Gastrocnemius medialis (tissue), 4 donors: ENCODE results near the gene FGF13. TPM values are rescaled to one million over a fixed set of nuclear protein-coding genes. Genes with fewer than 3 reads are reported as not detected.

ENCODE experiments used
- ATAC-seq, 2 donors: fragments of 150-250 bp; one replicate each; pipeline ENCODE4 v1.9.1; 2016
- DNase-seq, 2 donors: peaks; one replicate each; pipeline ENCODE4 v3.0.0-alpha.2; 2019
- H3K27ac ChIP-seq, 4 donors: fragments of 200-600 bp; sonication (generic); 1 replicate in 1 of 4; 2 replicates in 3 of 4; pipeline ENCODE4 v1.5.1; 2016 to 2018; ENCODE audit warnings: mild to moderate bottlenecking in 2 of 4, moderate library complexity in 1 of 4
- H3K27me3 ChIP-seq, 3 donors: fragments of 200-600 bp; sonication (generic) in 2 of 3; 1 replicate in 1 of 3; 2 replicates in 2 of 3; pipeline versions ENCODE4 v1.5.1 to v1.6.0; 2016 to 2019; ENCODE audit warnings: mild to moderate bottlenecking in 1 of 3, moderate library complexity in 1 of 3
- H3K36me3 ChIP-seq, 2 donors: fragments of 200-600 bp; sonication (generic) in 1 of 2; one replicate each; pipeline ENCODE4 v1.5.1; 2017 to 2018
- H3K4me1 ChIP-seq, 2 donors: fragments of 200-600 bp; sonication (generic) in 1 of 2; one replicate each; pipeline ENCODE4 v1.5.1; 2016 to 2017; ENCODE audit warnings: mild to moderate bottlenecking in 2 of 2
- H3K4me3 ChIP-seq, 4 donors: fragments of 200-600 bp; sonication (generic) in 3 of 4; 1 replicate in 1 of 4; 2 replicates in 3 of 4; pipeline ENCODE4 v1.5.1; 2016 to 2019; ENCODE audit warnings: mild to moderate bottlenecking in 2 of 4
- H3K9me3 ChIP-seq, 3 donors: fragments of 200-600 bp; sonication (generic) in 2 of 3; 1 replicate in 1 of 3; 2 replicates in 2 of 3; pipeline ENCODE4 v1.5.1; 2016 to 2019
- CTCF ChIP-seq, 5 experiments: fragments of 450-650 bp in 3 of 5; fragments of 200-600 bp in 2 of 5; sonication (generic) in 2 of 5; IDR thresholded peaks in 4 of 5; conservative IDR thresholded peaks in 1 of 5; 1 replicate in 4 of 5; 2 replicates in 1 of 5; pipeline ENCODE4 v1.5.1; 2016 to 2019; ENCODE audit warnings: antibody characterized with exemption in 5 of 5, mild to moderate bottlenecking in 3 of 5, moderate library complexity in 3 of 5
- POLR2A ChIP-seq, 2 donors: fragments of 450-650 bp; IDR thresholded peaks; one replicate each; pipeline ENCODE4 v1.6.1; 2017; ENCODE audit warnings: antibody characterized with exemption in 2 of 2, mild to moderate bottlenecking in 2 of 2, moderate library complexity in 2 of 2
- in situ Hi-C, 4 donors: fragments of 200-750 bp; cut with MboI; loops; one replicate each; pipeline versions ENCODE4 v1.15.0 to v1.8.0; 2017; ENCODE audit warnings: low sequenced_read_pairs in 4 of 4
- intact Hi-C: fragments of 100-400 bp; cut with DNase I; formaldehyde crosslinking; loops from one replicate; pipeline ENCODE4 v1.15.1; 2023; ENCODE audit warnings: low total_unique reads
- total RNA-seq, 4 donors: library from RNA; depleted of rRNA; stranded (reverse); fragments of >200 nt; gene quantifications; one replicate each; pipeline versions ENCODE4 v1.1.0 to v1.2.3, GENCODE V29; 2016

Gene FGF13
- total RNA-seq, 4 donors from 2014 or later, result 12.5 to 25.0 (median 14.4) TPM

- H3K9me3 ChIP-seq, result no peaks in the 10 kb centered on the region
- H3K36me3 ChIP-seq, result no peaks in the 10 kb centered on the region
- in situ Hi-C loops, result no loop called here
- ATAC-seq (no peak), DNase-seq (no peak)
- no peaks in the 10 kb centered on the region for H3K4me1 ChIP-seq
- no peak overlapping the region for H3K27ac ChIP-seq
- H3K4me3 ChIP-seq, result no peak overlapping the region
- H3K27me3 ChIP-seq, result no peaks in the 10 kb centered on the region
- TF ChIP-seq CTCF (IDR thresholded peaks at IDR 0.05 in 4 of 5, conservative IDR thresholded peaks at IDR 0.05 in 1 of 5) (no peak), POLR2A (IDR thresholded peaks at IDR 0.05) (no peak)
- intact Hi-C loops, result no loop called here
These were observed 11.8 kb upstream of the FGF13 start for GRCh38 chrX:138723301-138723700.

GRCh38 chrX:138719396-138719795 is 7.9 kb upstream of the FGF13 start:
- no peaks in the 10 kb centered on the region for H3K27me3 ChIP-seq
- in situ Hi-C loops, result no loop called here
- H3K4me1 ChIP-seq, result no peaks in the 10 kb centered on the region
- ATAC-seq (no peak), DNase-seq (no peak)
- intact Hi-C loops, result no loop called here
- H3K36me3 ChIP-seq, result no peaks in the 10 kb centered on the region
- no peak overlapping the region for H3K27ac ChIP-seq
- no peaks in the 10 kb centered on the region for H3K9me3 ChIP-seq
- TF ChIP-seq POLR2A (IDR thresholded peaks at IDR 0.05), result no peak
- no peak for TF ChIP-seq CTCF (IDR thresholded peaks at IDR 0.05 in 4 of 5, conservative IDR thresholded peaks at IDR 0.05 in 1 of 5)
- no peak overlapping the region for H3K4me3 ChIP-seq

GRCh38 chrX:138718941-138719340 is 7.4 kb upstream of the FGF13 start:
- intact Hi-C loops, result no loop called here
- Histone ChIP-seq H3K27ac (no peak overlapping the region), H3K4me1 (no peaks in the 10 kb centered on the region), H3K9me3 (no peaks in the 10 kb centered on the region), H3K36me3 (no peaks in the 10 kb centered on the region), H3K4me3 (no peak overlapping the region), H3K27me3 (no peaks in the 10 kb centered on the region)
- DNase-seq (no peak), ATAC-seq (no peak)
- in situ Hi-C loops, result no loop called here
- TF ChIP-seq CTCF (IDR thresholded peaks at IDR 0.05 in 4 of 5, conservative IDR thresholded peaks at IDR 0.05 in 1 of 5) (no peak), POLR2A (IDR thresholded peaks at IDR 0.05) (no peak)

GRCh38 chrX:138710866-138711341 is 613 bp downstream of the FGF13 start:
- H3K4me3 ChIP-seq, result peak overlapping the region; percentile 42 to 55 (median 46)
- H3K27me3 ChIP-seq, result peaks cover 0 to 3% (median 0%) of the 10 kb centered on the region in 3 donors
- in situ Hi-C loops (no loop called here), intact Hi-C loops (no loop called here)
- no peaks in the 10 kb centered on the region for H3K36me3 ChIP-seq
- H3K9me3 ChIP-seq, result no peaks in the 10 kb centered on the region
- H3K4me1 ChIP-seq, result no peaks in the 10 kb centered on the region
- TF ChIP-seq CTCF (IDR thresholded peaks at IDR 0.05 in 4 of 5, conservative IDR thresholded peaks at IDR 0.05 in 1 of 5) (no peak), POLR2A (IDR thresholded peaks at IDR 0.05) (no peak)
- ATAC-seq (no peak), DNase-seq (no peak)
- no peak overlapping the region for H3K27ac ChIP-seq
